Kidney epithelial cell (primary cell): ENCODE data around the gene ANKRD13C. TPM values are rescaled to one million over a fixed set of nuclear protein-coding genes. Genes with fewer than 3 reads are reported as not detected.
"Not testable (repeated sequence)": the region's sequence is repeated elsewhere in the genome, so short reads cannot be mapped to it uniquely, and the experiment has no call there.

Source experiments
- DNase-seq: peaks from one replicate; pipeline ENCODE4 v3.0.0-alpha.2; 2010; ENCODE audit warnings: low read depth
- H3K27me3 ChIP-seq: 2 replicates; pipeline ENCODE4 v1.6.0; 2011; ENCODE audit warnings: low read length; ENCODE audit not compliant: control insufficient read depth, insufficient read depth
- H3K36me3 ChIP-seq: 2 replicates; pipeline ENCODE4 v1.5.1; 2011; ENCODE audit warnings: low read length; ENCODE audit not compliant: control insufficient read depth, insufficient read depth
- H3K4me3 ChIP-seq: 2 replicates; pipeline ENCODE4 v1.5.1; 2011; ENCODE audit warnings: low read depth, mild to moderate bottlenecking, control low read depth, low read length
- CTCF ChIP-seq: IDR thresholded peaks from 2 replicates; pipeline ENCODE4 v1.5.1; 2011; ENCODE audit warnings: mild to moderate bottlenecking, moderate library complexity, low read length, control low read depth, inconsistent platforms; ENCODE audit not compliant: insufficient read depth, poor library complexity, severe bottlenecking
- total RNA-seq: library from RNA; depleted of rRNA; stranded (reverse); fragments of >200 nt; gene quantifications from 2 replicates; pipeline ENCODE4 v1.2.3, GENCODE V29; 2015

Gene ANKRD13C
- total RNA-seq, 1 donor from 2014 or later = 15.0 TPM

GRCh38 chr1:70382682-70383081 lies 28.2 kb upstream of the ANKRD13C start:
- H3K27me3 ChIP-seq = no peaks in the 10 kb centered on the region
- DNase-seq = no peak
- H3K36me3 ChIP-seq = no peaks in the 10 kb centered on the region
- TF ChIP-seq CTCF = no peak
- no peak overlapping the region for H3K4me3 ChIP-seq

- TF ChIP-seq CTCF = no peak
- no peak for DNase-seq
- no peaks in the 10 kb centered on the region for H3K27me3 ChIP-seq
- H3K36me3 ChIP-seq = no peaks in the 10 kb centered on the region
- H3K4me3 ChIP-seq = no peak overlapping the region
Measured at GRCh38 chr1:70376196-70376595, 21.7 kb upstream of the ANKRD13C start.

- H3K36me3 ChIP-seq, H3K27me3 ChIP-seq, DNase-seq, H3K4me3 ChIP-seq: not testable (repeated sequence)
Measured at GRCh38 chr1:70373580-70373979, 19.1 kb upstream of the ANKRD13C start.

- no peak for TF ChIP-seq CTCF
- Histone ChIP-seq H3K4me3 (no peak overlapping the region), H3K36me3 (no peaks in the 10 kb centered on the region), H3K27me3 (no peaks in the 10 kb centered on the region)
- DNase-seq = no peak
Measured at GRCh38 chr1:70372426-70372825, 17.9 kb upstream of the ANKRD13C start.

- not testable (repeated sequence) for H3K36me3 ChIP-seq, H3K4me3 ChIP-seq, DNase-seq, H3K27me3 ChIP-seq
Measured at GRCh38 chr1:70371586-70371985, 17.1 kb upstream of the ANKRD13C start.

GRCh38 chr1:70367397-70367796 lies 12.9 kb upstream of the ANKRD13C start:
- DNase-seq, H3K36me3 ChIP-seq, H3K4me3 ChIP-seq, H3K27me3 ChIP-seq: not testable (repeated sequence)

GRCh38 chr1:70366997-70367396 lies 12.5 kb upstream of the ANKRD13C start:
- DNase-seq, H3K27me3 ChIP-seq, H3K36me3 ChIP-seq: not testable (repeated sequence)

GRCh38 chr1:70366425-70366952 lies 12.0 kb upstream of the ANKRD13C start:
- not testable (repeated sequence) for H3K36me3 ChIP-seq, DNase-seq, H3K27me3 ChIP-seq, H3K4me3 ChIP-seq

More at GRCh38 chr1:70366997-70367396, 12.5 kb upstream of the ANKRD13C start:
- not testable (repeated sequence) for H3K4me3 ChIP-seq
